SU-DHL-6 (cell line): ENCODE results near the gene HSPA1B.

Source experiments
- EZH2phosphoT487 ChIP-seq: fragments of 200-600 bp; sonication (generic), shearing (Covaris generic); conservative IDR thresholded peaks from 2 replicates; pipeline ENCODE4 v1.6.1; 2018; ENCODE audit warnings: mild to moderate bottlenecking, antibody characterized with exemption, low read length, moderate library complexity, mixed read lengths
- TF ChIP-seq, protein P1 (sequence below): fragments of 200-600 bp; sonication (generic); IDR thresholded peaks from one replicate; pipeline ENCODE4 v1.5.1; 2017; ENCODE audit warnings: antibody characterized with exemption, mild to moderate bottlenecking, low read length, moderate library complexity; ENCODE audit not compliant: insufficient read depth, poor library complexity, severe bottlenecking

DNA sequence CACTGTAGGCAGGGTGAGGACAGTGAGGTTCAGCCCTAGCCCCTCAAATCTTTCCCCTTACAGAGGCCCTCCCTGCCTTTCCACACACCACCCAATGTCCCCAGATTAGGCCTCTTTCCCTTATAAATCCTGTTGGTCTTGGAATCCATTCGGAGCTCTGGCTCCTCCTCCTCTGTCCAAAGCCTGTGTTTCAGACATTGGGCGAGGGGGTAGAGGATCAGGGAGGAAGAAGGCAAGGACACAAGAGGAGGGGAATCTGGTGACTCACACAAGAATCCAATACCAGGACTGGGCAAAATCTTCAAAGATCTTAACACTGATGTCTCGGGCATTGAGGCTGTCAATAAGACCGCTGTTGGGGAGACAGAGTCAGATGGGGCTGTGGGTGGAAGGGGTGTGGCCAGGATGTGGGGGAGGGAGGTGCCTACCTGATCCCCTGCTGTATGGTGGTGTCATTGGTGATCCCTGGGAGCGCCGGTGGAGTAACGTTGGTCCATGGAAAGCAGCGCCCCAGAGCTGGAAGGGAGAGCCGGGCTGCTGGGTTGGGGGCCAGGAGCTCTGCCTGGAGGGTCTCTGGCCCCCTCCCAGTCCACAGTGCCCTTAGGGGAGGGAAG lies 43.6 kb downstream of the HSPA1B start:
- TF ChIP-seq, protein P1, sequence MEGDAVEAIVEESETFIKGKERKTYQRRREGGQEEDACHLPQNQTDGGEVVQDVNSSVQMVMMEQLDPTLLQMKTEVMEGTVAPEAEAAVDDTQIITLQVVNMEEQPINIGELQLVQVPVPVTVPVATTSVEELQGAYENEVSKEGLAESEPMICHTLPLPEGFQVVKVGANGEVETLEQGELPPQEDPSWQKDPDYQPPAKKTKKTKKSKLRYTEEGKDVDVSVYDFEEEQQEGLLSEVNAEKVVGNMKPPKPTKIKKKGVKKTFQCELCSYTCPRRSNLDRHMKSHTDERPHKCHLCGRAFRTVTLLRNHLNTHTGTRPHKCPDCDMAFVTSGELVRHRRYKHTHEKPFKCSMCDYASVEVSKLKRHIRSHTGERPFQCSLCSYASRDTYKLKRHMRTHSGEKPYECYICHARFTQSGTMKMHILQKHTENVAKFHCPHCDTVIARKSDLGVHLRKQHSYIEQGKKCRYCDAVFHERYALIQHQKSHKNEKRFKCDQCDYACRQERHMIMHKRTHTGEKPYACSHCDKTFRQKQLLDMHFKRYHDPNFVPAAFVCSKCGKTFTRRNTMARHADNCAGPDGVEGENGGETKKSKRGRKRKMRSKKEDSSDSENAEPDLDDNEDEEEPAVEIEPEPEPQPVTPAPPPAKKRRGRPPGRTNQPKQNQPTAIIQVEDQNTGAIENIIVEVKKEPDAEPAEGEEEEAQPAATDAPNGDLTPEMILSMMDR = no peak
- no peak for TF ChIP-seq EZH2phosphoT487
